HepG2 (cell line): ENCODE results near the gene PDYN. TPM values are rescaled to one million over a fixed set of nuclear protein-coding genes. Genes with fewer than 3 reads are reported as not detected.
A peak's percentile ranks its signal among the peaks of the same experiment; 100 is the strongest.

Experiments used
- CBX1 ChIP-seq: IDR thresholded peaks from one replicate; pipeline ENCODE4 v1.6.1; 2016; ENCODE audit warnings: antibody characterized with exemption, low read depth
- GABPB1 ChIP-seq: IDR thresholded peaks from 2 replicates; pipeline ENCODE4 v1.6.1; 2016; ENCODE audit warnings: mild to moderate bottlenecking, missing genetic modification reagents, moderate library complexity, missing compliant biosample characterization
- HOXD1 ChIP-seq: sonication (generic); formaldehyde crosslinking; IDR thresholded peaks from 2 replicates; pipeline ENCODE4 v1.5.0; 2020; ENCODE audit warnings: missing genetic modification reagents
- IKZF4 ChIP-seq: sonication (generic); formaldehyde crosslinking; IDR thresholded peaks from 2 replicates; pipeline ENCODE4 v1.5.1; 2020; ENCODE audit warnings: borderline replicate concordance, mild to moderate bottlenecking, low read depth, missing genetic modification reagents; ENCODE audit errors: not compliant biosample characterization
- MBD4 ChIP-seq: IDR thresholded peaks from 2 replicates; pipeline ENCODE4 v1.6.1; 2012; ENCODE audit warnings: low read length, inconsistent platforms, borderline replicate concordance
- NFKBIZ ChIP-seq: IDR thresholded peaks from 2 replicates; pipeline ENCODE4 v1.6.1; 2018; ENCODE audit warnings: missing genetic modification reagents, missing compliant biosample characterization
- RFXAP ChIP-seq: sonication (generic); formaldehyde crosslinking; IDR thresholded peaks from 2 replicates; pipeline ENCODE4 v1.4.0; 2020; ENCODE audit warnings: missing genetic modification reagents, borderline replicate concordance
- STAG1 ChIP-seq: sonication (generic); formaldehyde crosslinking; IDR thresholded peaks from 2 replicates; pipeline ENCODE4 v1.4.0; 2020; ENCODE audit warnings: missing genetic modification reagents
- ZBTB38 ChIP-seq: sonication (generic); formaldehyde crosslinking; IDR thresholded peaks from 2 replicates; pipeline ENCODE4 v1.5.1; 2020; ENCODE audit warnings: mild to moderate bottlenecking, missing genetic modification reagents
- ZBTB7B ChIP-seq: sonication (generic); formaldehyde crosslinking; IDR thresholded peaks from 2 replicates; pipeline ENCODE4 v1.4.0; 2020; ENCODE audit warnings: missing genetic modification reagents
- ZNF234 ChIP-seq: sonication (generic); formaldehyde crosslinking; conservative IDR thresholded peaks from 2 replicates; pipeline ENCODE4 v1.5.1; 2020; ENCODE audit warnings: mild to moderate bottlenecking, missing genetic modification reagents
- ZNF24 ChIP-seq: fragments of 450-650 bp; IDR thresholded peaks from 2 replicates; pipeline ENCODE4 v1.6.1; 2017; ENCODE audit warnings: antibody characterized with exemption, mild to moderate bottlenecking
- ZNF468 ChIP-seq: sonication (generic); formaldehyde crosslinking; IDR thresholded peaks from 2 replicates; pipeline ENCODE4 v1.8.0; 2022; ENCODE audit warnings: mild to moderate bottlenecking, moderate library complexity, missing genetic modification reagents
- ZNF670 ChIP-seq: sonication (generic); formaldehyde crosslinking; IDR thresholded peaks from 2 replicates; pipeline ENCODE4 v1.8.0; 2022; ENCODE audit warnings: mild to moderate bottlenecking, missing genetic modification reagents, borderline replicate concordance
- polyA plus RNA-seq, 8 experiments: library from polyadenylated mRNA; depleted of rRNA in 3 of 8; stranded (reverse) in 7 of 8; unstranded in 1 of 8; fragments of >200 nt; fragmentation: Illumina TruSeq in 4 of 8; extraction: Trizol in 4 of 8; gene quantifications; 2 replicates each; pipeline versions ENCODE4 v1.2.1 to v1.2.3, GENCODE V29; 2011 to 2016; ENCODE audit warnings: low read depth in 4 of 8, missing spikeins in 1 of 8, mixed read lengths in 1 of 8; ENCODE audit not compliant: insufficient read depth in 1 of 8
- total RNA-seq, 5 experiments: library from RNA; depleted of rRNA; stranded (reverse); fragments of >200 nt; fragmentation: Illumina TruSeq; extraction: Trizol; gene quantifications; 2 replicates each; pipeline ENCODE4 v1.2.3, GENCODE V29; 2016; ENCODE audit warnings: low read depth in 1 of 5
- TF ChIP-seq, protein P1 (sequence below): sonication (generic); formaldehyde crosslinking; IDR thresholded peaks from 2 replicates; pipeline ENCODE4 v1.4.0; 2020; ENCODE audit warnings: missing genetic modification reagents
- TF ChIP-seq, protein P2 (sequence below): sonication (generic); formaldehyde crosslinking; IDR thresholded peaks from 2 replicates; pipeline ENCODE4 v1.5.0; 2020; ENCODE audit warnings: missing genetic modification reagents, mild to moderate bottlenecking, borderline replicate concordance
- TF ChIP-seq, protein P3 (sequence below): sonication (generic); formaldehyde crosslinking; IDR thresholded peaks from 2 replicates; pipeline ENCODE4 v1.4.0; 2020; ENCODE audit warnings: missing genetic modification reagents, borderline replicate concordance
- TF ChIP-seq, protein P4 (sequence below): sonication (generic); formaldehyde crosslinking; IDR thresholded peaks from 2 replicates; pipeline ENCODE4 v1.4.0; 2020; ENCODE audit warnings: missing genetic modification reagents

PDYN gene
- total and polyA plus RNA-seq, 2 of the 13 experiments (the other 11 are each of a cell fraction or from before 2014, with no cell fraction given) = not detected

DNA sequence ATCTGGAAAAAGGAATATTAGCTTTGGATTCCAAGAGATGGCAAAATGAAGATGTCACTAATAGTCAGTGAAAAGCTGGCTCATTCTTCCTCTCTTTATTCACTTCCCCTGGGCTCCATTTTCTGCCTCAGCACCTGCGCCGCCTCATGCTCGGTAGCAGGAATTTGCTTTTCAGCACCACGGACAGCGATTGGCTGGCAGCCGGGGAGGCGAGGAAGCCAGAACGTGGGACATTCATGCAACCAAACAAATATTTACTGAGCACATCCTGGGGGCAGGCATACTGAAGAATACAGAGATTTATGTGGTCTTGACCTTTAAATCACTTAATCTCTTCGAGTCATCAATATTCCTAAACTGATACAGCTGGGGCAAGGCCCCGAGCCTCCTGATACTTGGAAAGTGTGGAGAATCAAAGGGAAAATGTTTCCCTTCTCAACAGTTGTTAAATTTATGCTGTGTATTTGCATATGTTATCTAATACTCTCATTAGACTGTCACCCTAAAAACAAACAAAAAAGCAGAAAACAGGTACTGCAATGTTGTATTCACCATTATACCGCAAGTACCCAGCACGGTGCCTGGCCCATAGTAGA, 12.1 kb upstream of the PDYN start (continued):
- TF ChIP-seq, protein P1, sequence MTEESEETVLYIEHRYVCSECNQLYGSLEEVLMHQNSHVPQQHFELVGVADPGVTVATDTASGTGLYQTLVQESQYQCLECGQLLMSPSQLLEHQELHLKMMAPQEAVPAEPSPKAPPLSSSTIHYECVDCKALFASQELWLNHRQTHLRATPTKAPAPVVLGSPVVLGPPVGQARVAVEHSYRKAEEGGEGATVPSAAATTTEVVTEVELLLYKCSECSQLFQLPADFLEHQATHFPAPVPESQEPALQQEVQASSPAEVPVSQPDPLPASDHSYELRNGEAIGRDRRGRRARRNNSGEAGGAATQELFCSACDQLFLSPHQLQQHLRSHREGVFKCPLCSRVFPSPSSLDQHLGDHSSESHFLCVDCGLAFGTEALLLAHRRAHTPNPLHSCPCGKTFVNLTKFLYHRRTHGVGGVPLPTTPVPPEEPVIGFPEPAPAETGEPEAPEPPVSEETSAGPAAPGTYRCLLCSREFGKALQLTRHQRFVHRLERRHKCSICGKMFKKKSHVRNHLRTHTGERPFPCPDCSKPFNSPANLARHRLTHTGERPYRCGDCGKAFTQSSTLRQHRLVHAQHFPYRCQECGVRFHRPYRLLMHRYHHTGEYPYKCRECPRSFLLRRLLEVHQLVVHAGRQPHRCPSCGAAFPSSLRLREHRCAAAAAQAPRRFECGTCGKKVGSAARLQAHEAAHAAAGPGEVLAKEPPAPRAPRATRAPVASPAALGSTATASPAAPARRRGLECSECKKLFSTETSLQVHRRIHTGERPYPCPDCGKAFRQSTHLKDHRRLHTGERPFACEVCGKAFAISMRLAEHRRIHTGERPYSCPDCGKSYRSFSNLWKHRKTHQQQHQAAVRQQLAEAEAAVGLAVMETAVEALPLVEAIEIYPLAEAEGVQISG (CRISPR knock-in tag) = peak; percentile 91
- TF ChIP-seq NFKBIZ (peak; percentile 99), ZBTB7B (CRISPR knock-in tag) (peak; percentile 93), ZNF468 (CRISPR knock-in tag) (peak; percentile 86; the same call in 1 of the 2 replicates), GABPB1 (peak; percentile 67; the same call in 1 of the 2 replicates), ZBTB38 (peak; percentile 84), ZNF670 (CRISPR knock-in tag) (peak; percentile 91), MBD4 (no peak), RFXAP (CRISPR knock-in tag) (peak; percentile 91), ZNF234 (CRISPR knock-in tag) (peak; percentile 70; the same call in 1 of the 2 replicates), HOXD1 (peak; percentile 82; the same call in 1 of the 2 replicates), STAG1 (peak; percentile 44; the same call in 1 of the 2 replicates), CBX1 (no peak), IKZF4 (peak; percentile 99), ZNF24 (no peak)
- TF ChIP-seq, protein P2, sequence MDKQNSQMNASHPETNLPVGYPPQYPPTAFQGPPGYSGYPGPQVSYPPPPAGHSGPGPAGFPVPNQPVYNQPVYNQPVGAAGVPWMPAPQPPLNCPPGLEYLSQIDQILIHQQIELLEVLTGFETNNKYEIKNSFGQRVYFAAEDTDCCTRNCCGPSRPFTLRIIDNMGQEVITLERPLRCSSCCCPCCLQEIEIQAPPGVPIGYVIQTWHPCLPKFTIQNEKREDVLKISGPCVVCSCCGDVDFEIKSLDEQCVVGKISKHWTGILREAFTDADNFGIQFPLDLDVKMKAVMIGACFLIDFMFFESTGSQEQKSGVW (CRISPR knock-in tag) = peak; percentile 94; the same call in 1 of the 2 replicates
- TF ChIP-seq, protein P3, sequence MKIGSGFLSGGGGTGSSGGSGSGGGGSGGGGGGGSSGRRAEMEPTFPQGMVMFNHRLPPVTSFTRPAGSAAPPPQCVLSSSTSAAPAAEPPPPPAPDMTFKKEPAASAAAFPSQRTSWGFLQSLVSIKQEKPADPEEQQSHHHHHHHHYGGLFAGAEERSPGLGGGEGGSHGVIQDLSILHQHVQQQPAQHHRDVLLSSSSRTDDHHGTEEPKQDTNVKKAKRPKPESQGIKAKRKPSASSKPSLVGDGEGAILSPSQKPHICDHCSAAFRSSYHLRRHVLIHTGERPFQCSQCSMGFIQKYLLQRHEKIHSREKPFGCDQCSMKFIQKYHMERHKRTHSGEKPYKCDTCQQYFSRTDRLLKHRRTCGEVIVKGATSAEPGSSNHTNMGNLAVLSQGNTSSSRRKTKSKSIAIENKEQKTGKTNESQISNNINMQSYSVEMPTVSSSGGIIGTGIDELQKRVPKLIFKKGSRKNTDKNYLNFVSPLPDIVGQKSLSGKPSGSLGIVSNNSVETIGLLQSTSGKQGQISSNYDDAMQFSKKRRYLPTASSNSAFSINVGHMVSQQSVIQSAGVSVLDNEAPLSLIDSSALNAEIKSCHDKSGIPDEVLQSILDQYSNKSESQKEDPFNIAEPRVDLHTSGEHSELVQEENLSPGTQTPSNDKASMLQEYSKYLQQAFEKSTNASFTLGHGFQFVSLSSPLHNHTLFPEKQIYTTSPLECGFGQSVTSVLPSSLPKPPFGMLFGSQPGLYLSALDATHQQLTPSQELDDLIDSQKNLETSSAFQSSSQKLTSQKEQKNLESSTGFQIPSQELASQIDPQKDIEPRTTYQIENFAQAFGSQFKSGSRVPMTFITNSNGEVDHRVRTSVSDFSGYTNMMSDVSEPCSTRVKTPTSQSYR = peak; percentile 88
- TF ChIP-seq, protein P4, sequence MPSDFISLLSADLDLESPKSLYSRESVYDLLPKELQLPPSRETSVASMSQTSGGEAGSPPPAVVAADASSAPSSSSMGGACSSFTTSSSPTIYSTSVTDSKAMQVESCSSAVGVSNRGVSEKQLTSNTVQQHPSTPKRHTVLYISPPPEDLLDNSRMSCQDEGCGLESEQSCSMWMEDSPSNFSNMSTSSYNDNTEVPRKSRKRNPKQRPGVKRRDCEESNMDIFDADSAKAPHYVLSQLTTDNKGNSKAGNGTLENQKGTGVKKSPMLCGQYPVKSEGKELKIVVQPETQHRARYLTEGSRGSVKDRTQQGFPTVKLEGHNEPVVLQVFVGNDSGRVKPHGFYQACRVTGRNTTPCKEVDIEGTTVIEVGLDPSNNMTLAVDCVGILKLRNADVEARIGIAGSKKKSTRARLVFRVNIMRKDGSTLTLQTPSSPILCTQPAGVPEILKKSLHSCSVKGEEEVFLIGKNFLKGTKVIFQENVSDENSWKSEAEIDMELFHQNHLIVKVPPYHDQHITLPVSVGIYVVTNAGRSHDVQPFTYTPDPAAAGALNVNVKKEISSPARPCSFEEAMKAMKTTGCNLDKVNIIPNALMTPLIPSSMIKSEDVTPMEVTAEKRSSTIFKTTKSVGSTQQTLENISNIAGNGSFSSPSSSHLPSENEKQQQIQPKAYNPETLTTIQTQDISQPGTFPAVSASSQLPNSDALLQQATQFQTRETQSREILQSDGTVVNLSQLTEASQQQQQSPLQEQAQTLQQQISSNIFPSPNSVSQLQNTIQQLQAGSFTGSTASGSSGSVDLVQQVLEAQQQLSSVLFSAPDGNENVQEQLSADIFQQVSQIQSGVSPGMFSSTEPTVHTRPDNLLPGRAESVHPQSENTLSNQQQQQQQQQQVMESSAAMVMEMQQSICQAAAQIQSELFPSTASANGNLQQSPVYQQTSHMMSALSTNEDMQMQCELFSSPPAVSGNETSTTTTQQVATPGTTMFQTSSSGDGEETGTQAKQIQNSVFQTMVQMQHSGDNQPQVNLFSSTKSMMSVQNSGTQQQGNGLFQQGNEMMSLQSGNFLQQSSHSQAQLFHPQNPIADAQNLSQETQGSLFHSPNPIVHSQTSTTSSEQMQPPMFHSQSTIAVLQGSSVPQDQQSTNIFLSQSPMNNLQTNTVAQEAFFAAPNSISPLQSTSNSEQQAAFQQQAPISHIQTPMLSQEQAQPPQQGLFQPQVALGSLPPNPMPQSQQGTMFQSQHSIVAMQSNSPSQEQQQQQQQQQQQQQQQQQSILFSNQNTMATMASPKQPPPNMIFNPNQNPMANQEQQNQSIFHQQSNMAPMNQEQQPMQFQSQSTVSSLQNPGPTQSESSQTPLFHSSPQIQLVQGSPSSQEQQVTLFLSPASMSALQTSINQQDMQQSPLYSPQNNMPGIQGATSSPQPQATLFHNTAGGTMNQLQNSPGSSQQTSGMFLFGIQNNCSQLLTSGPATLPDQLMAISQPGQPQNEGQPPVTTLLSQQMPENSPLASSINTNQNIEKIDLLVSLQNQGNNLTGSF (CRISPR knock-in tag) = peak; percentile 99
